GM23338 (cell line): Measurements from ENCODE around the gene ZBTB40.

ENCODE experiments used
- CREB1 ChIP-seq: fragments of 250-450 bp; sonication (Bioruptor Pico); IDR thresholded peaks from 2 replicates; pipeline ENCODE4 v1.5.0; 2020; ENCODE audit warnings: low read depth, mild to moderate bottlenecking, moderate library complexity
- EZH2 ChIP-seq: fragments of 200-600 bp; sonication (generic); IDR thresholded peaks from one replicate; pipeline ENCODE4 v1.8.0; 2017; ENCODE audit warnings: antibody characterized with exemption, mild to moderate bottlenecking, low read depth; ENCODE audit not compliant: unreplicated experiment
- EZH2phosphoT487 ChIP-seq: fragments of 200-600 bp; sonication (generic); IDR thresholded peaks from one replicate; pipeline ENCODE4 v1.8.1; 2018; ENCODE audit warnings: antibody characterized with exemption; ENCODE audit not compliant: unreplicated experiment
- JUNB ChIP-seq: IDR thresholded peaks from one replicate; pipeline ENCODE4 v1.6.1; 2016; ENCODE audit warnings: antibody characterized with exemption; ENCODE audit not compliant: unreplicated experiment
- NANOG ChIP-seq: IDR thresholded peaks from 2 replicates; pipeline ENCODE4 v1.6.1; 2016; ENCODE audit warnings: antibody characterized with exemption, borderline replicate concordance
- POLR2AphosphoS5 ChIP-seq: IDR thresholded peaks from 2 replicates; pipeline ENCODE4 v1.6.1; 2016; ENCODE audit warnings: antibody characterized with exemption, low read depth
- REST ChIP-seq: IDR thresholded peaks from one replicate; pipeline ENCODE4 v1.6.1; 2018; ENCODE audit warnings: antibody characterized with exemption; ENCODE audit not compliant: unreplicated experiment
- STAT1 ChIP-seq: IDR thresholded peaks from one replicate; pipeline ENCODE4 v1.6.1; 2016; ENCODE audit warnings: antibody characterized with exemption; ENCODE audit not compliant: unreplicated experiment
- ZNF114 ChIP-seq: fragments of 250-450 bp; sonication (Bioruptor Pico); IDR thresholded peaks from 2 replicates; pipeline ENCODE4 v1.5.0; 2020; ENCODE audit warnings: mild to moderate bottlenecking, moderate library complexity
- ZNF331 ChIP-seq: fragments of 250-450 bp; sonication (Bioruptor Pico); IDR thresholded peaks from 2 replicates; pipeline ENCODE4 v1.5.0; 2020; ENCODE audit warnings: low read depth, mild to moderate bottlenecking, moderate library complexity
- ZNF462 ChIP-seq: fragments of 250-450 bp; sonication (Bioruptor Pico); IDR thresholded peaks from 2 replicates; pipeline ENCODE4 v1.5.0; 2020; ENCODE audit warnings: mild to moderate bottlenecking, moderate library complexity
- TF ChIP-seq, protein P1 (sequence below), 2 experiments: fragments of 200-600 bp in 1 of 2; sonication (generic) in 1 of 2; conservative IDR thresholded peaks; 2 replicates each; pipeline versions ENCODE4 v1.5.1 to v1.6.1; 2016 to 2017; ENCODE audit warnings: antibody characterized with exemption in 2 of 2, low read depth in 2 of 2, mild to moderate bottlenecking in 2 of 2, moderate library complexity in 1 of 2
- TF ChIP-seq, protein P2 (sequence below): IDR thresholded peaks from 2 replicates; pipeline ENCODE4 v1.6.1; 2016; ENCODE audit warnings: antibody characterized with exemption

GRCh38 chr1:22556391-22557104, 104.9 kb downstream of the ZBTB40 start:
- TF ChIP-seq, protein P1, sequence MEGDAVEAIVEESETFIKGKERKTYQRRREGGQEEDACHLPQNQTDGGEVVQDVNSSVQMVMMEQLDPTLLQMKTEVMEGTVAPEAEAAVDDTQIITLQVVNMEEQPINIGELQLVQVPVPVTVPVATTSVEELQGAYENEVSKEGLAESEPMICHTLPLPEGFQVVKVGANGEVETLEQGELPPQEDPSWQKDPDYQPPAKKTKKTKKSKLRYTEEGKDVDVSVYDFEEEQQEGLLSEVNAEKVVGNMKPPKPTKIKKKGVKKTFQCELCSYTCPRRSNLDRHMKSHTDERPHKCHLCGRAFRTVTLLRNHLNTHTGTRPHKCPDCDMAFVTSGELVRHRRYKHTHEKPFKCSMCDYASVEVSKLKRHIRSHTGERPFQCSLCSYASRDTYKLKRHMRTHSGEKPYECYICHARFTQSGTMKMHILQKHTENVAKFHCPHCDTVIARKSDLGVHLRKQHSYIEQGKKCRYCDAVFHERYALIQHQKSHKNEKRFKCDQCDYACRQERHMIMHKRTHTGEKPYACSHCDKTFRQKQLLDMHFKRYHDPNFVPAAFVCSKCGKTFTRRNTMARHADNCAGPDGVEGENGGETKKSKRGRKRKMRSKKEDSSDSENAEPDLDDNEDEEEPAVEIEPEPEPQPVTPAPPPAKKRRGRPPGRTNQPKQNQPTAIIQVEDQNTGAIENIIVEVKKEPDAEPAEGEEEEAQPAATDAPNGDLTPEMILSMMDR (conservative IDR thresholded peaks at IDR 0.05; ENCODE audit: low read depth in 2 of 2) = no peak
- TF ChIP-seq EZH2phosphoT487 = no peak
- TF ChIP-seq EZH2 = no peak
- no peak for TF ChIP-seq CREB1 (CRISPR knock-in tag)
- no peak; the same call in 1 of the 2 replicates for TF ChIP-seq POLR2AphosphoS5
- TF ChIP-seq JUNB = no peak
- no peak for TF ChIP-seq REST
- no peak for TF ChIP-seq STAT1
- TF ChIP-seq, protein P2, sequence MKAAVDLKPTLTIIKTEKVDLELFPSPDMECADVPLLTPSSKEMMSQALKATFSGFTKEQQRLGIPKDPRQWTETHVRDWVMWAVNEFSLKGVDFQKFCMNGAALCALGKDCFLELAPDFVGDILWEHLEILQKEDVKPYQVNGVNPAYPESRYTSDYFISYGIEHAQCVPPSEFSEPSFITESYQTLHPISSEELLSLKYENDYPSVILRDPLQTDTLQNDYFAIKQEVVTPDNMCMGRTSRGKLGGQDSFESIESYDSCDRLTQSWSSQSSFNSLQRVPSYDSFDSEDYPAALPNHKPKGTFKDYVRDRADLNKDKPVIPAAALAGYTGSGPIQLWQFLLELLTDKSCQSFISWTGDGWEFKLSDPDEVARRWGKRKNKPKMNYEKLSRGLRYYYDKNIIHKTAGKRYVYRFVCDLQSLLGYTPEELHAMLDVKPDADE = no peak
- TF ChIP-seq ZNF462 (CRISPR knock-in tag) = no peak
- TF ChIP-seq ZNF114 (CRISPR knock-in tag) = no peak
- TF ChIP-seq ZNF331 (CRISPR knock-in tag) = no peak
- TF ChIP-seq NANOG = no peak
